Measurements from ENCODE around the gene ARMH3.

- TF ChIP-seq CTCF (IDR thresholded peaks at IDR 0.05) (no peak), POLR2AphosphoS5 (IDR thresholded peaks at IDR 0.05) (no peak), EP300 (IDR thresholded peaks at IDR 0.05) (no peak)
Measured at GRCh38 chr10:101856626-101857025, 199.3 kb downstream of the ARMH3 start.

Data from stomach (tissue), 4 donors.